ENCODE data around the gene PTPRJ. TPM values are rescaled to one million over a fixed set of nuclear protein-coding genes. Genes with fewer than 3 reads are reported as not detected.
"Not testable (repeated sequence)": the region's sequence is repeated elsewhere in the genome, so short reads cannot be mapped to it uniquely, and the experiment has no call there.

The PTPRJ gene
- 97.5 and 98.5 TPM in 2 replicates for total RNA-seq

- intact Hi-C loops (cut with micrococcal nuclease), result loop anchor here (2.0 kb wide), 1 partner anchor 29 kb away; no protein-coding TSS in a partner anchor
Measured at GRCh38 chr11:47980088-47980906, at the start of gene PTPRJ. Gene PTPRJ, plus strand, starts transcription at chr11:47980559. Its CDS starts 354 bp downstream, at chr11:47980913.

DNA sequence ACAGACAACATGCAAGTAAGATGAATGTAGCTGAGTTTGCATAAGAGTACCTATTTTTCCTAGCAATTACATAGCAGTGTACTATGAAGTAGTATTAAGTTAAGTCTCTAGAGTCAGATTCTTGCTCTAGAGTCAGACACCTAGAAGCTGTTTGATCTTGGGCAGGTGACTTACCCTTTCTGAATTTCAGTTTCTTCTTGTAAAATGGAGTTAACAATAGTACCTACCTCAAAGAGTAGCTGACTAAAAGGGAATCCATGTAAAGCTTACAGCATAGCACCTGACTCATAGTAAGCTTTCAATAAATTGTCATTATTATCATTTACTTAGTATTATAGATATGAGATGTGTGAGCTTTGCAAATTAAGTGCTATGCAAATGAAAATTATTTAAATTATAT is 47.8 kb upstream of the PTPRJ start:
- intact Hi-C loops (cut with micrococcal nuclease), result loop anchor here (5.0 to 10.0 kb wide), 3 partner anchors 70 to 1592 kb away; partner anchors contain the start of gene OR4S1

DNA sequence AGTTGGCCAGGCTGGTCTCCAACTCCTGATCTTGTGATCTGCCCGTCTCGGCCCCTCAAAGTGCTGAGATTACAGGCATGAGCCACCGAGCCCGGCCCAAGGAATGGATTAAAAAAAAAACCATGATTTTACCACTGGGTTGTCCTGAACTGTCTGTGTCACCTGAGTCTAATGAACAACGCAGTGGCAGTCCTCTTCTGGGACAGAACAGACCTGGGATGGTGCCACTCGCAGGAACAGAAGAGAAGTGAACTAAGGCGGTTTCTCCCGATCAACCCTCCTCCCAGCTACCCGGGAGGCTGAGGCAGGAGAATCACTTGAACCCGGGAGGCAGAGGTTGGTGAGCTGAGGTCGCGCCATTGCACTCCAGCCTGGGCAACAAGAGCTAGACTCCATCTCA is 46.6 kb upstream of the PTPRJ start:
- intact Hi-C loops (cut with micrococcal nuclease), result loop anchor here (1.0 to 10.0 kb wide), 9 partner anchors 17 to 1591 kb away; partner anchors contain the start of gene OR4S1

- intact Hi-C loops (cut with micrococcal nuclease), result loop anchor here (10.0 kb wide), 1 partner anchor 1586 kb away; no protein-coding TSS in a partner anchor
Measured at GRCh38 chr11:47938791-47939560, 41.4 kb upstream of the PTPRJ start.

GRCh38 chr11:47940904-47941649 is 39.3 kb upstream of the PTPRJ start:
- intact Hi-C loops (cut with micrococcal nuclease), result no loop called here

DNA sequence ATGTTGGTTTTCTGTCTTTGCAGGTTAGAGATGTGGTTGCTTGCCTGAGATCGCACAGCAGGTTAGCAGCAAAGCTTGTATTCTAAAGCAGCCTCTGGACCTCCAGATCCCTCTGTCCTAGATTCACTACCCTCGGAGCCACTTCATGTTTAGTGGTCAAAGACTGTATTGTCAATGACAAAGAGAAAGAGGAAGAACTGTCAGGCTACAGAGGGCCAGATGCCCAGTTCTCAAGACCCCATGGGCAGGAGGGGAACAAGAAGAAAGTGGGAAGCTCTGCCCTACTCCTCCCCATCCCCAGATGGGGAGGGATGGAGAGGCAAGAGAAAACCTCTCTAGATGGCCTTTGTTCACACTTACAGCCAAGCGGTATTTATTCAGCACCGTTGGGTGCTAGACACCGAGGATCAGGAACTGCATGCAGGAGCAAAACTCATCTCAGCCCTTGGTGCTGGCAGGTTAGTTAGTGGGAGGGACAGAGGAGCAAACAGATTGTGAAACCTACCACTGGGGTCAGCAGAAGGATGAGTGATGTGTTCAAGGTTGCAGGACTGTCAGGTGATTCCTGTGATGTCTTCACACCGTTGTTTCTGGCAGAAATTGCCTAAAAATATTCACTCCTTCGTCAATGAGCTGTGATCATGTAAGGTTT is 38.3 kb upstream of the PTPRJ start:
- intact Hi-C loops (cut with micrococcal nuclease), result no loop called here

GRCh38 chr11:47943721-47944586 is 36.4 kb upstream of the PTPRJ start:
- intact Hi-C loops (cut with micrococcal nuclease), result no loop called here

DNA sequence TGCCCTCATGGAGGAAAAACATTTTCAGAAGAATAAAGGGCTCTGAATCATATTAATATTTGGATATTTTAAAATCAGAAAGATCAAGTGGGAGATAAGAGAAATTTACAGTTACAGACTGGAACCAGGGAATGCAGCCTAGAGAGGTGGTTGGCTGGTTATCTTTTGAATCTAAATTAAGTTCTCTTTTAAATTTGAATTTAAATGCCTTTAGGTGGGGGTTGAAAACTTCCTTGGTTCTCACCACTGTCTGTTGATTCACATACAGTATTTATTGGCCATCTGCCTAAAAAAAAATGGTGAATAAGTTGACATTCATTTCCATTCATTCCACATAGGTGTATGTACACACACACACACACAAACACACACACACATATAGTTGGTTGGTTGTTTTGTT is 35.7 kb upstream of the PTPRJ start:
- intact Hi-C loops (cut with micrococcal nuclease), result no loop called here

DNA sequence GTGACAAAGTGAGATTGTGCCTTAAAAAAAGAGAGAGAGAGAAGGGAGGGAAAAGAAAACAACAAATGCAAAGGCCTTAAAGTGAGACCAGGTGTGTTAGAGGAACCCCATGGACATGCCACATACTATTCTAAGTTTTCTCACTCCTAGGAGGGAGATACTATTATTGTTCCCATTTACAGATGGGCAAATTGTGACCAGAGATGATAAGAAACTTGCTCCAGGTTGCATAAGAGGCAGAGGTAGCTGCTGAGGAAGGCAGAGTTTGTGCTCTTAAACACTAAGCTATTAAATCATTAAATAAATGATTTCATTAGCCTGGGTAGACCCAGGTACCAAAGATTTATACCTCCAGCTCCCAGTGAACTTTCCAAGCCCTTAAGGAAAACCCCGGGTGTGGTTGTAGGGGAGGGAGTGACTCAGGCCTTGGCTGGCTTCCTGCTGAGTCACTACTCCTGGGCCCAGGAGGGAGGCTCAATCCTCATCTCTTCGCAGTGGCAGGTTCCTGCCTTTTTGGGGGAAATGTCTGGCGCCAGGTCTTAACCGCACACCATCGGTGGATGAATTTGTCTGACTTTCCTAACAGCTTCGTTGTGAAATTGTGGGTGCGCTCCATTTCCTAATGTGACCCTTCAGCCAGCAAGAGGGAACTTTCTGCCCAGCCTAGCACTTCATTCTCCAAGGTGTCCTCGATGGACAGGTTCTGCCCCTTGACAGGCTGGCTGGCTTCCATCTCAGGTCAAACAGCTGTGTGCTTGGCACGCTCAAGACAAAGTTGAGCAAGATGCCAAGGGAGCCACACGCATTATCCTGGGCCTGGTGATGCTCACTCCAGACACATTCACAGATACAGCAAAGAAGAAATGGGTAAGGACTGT is 33.4 kb upstream of the PTPRJ start:
- intact Hi-C loops (cut with micrococcal nuclease), result no loop called here

- intact Hi-C loops (cut with micrococcal nuclease), result no loop called here
Measured at GRCh38 chr11:47948137-47948536, 32.2 kb upstream of the PTPRJ start.

GRCh38 chr11:47949001-47949675 is 31.2 kb upstream of the PTPRJ start:
- intact Hi-C loops (cut with micrococcal nuclease), result not testable (repeated sequence)

- intact Hi-C loops (cut with micrococcal nuclease), result loop anchor here (1.0 to 2.0 kb wide), 4 partner anchors 16 to 159 kb away; partner anchors contain the start of gene PTPRJ
Measured at GRCh38 chr11:47950396-47950795, 30.0 kb upstream of the PTPRJ start.

DNA sequence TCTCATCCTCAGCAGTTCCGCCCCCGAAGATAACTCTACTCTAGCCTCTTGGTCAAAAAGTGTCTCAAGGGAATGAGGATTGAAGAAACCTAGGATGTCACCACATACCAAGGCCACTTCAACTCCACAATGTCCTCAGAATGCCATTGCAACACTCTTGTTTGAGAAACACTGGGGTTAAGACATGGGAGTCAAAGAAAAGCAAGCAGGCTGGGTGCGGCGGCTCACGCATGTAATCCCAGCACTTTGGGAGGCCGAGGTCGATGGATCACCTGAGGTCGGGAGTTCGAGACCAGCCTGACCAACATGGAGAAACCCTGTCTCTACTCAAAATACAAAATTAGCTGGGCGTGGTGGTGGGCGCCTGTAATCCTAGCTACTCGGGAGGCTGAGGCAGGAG is 28.9 kb upstream of the PTPRJ start:
- intact Hi-C loops (cut with micrococcal nuclease), result loop anchor here (2.0 kb wide), 1 partner anchor 29 kb away; the partner anchor contains the start of gene PTPRJ

GRCh38 chr11:47955061-47955755 is 25.2 kb upstream of the PTPRJ start:
- intact Hi-C loops (cut with micrococcal nuclease), result no loop called here

DNA sequence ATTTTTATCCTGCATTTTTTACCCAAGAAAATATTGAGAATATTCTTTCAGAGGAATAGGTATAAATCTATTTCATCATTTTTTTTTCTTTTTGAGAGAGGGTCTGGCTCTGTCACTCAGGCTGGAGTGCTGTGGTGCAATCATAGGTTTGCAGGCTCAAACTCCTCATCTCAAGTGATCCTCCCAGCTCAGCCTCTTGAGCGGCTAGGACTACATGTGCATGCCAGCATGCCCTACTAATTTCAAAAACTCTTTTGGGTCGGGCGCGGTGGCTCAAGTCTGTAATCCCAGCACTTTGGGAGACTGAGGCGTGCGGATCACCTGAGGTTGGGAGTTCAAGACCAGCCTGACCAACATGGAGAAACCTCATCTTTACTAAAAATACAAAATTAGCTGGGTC is 20.3 kb upstream of the PTPRJ start:
- intact Hi-C loops (cut with micrococcal nuclease), result no loop called here

GRCh38 chr11:47961383-47961782 is 19.0 kb upstream of the PTPRJ start:
- intact Hi-C loops (cut with micrococcal nuclease), result no loop called here

GRCh38 chr11:47964546-47964945 is 15.8 kb upstream of the PTPRJ start:
- intact Hi-C loops (cut with micrococcal nuclease), result loop anchor here (1.0 kb wide), 1 partner anchor 146 kb away; no protein-coding TSS in a partner anchor
